WTC11 (cell line): ENCODE results near the gene EPHA6. TPM values are rescaled to one million over a fixed set of nuclear protein-coding genes. Genes with fewer than 3 reads are reported as not detected.
A peak's percentile ranks its signal among the peaks of the same experiment; 100 is the strongest.

Experiments
- ATAC-seq: fragments of 200-7000 bp; cut with Tn5 transposase; 2 replicates; pipeline ENCODE4 v1.10.0; 2021; ENCODE audit warnings: mild to moderate bottlenecking, moderate library complexity
- CTCF ChIA-PET: fragments of 300-600 bp; sonication (Branson Sonifier 250); formaldehyde crosslinking; loops from one replicate; lab custom pipeline; 2021; ENCODE audit warnings: antibody characterized with exemption; lab: Charles Lee
- POLR2A ChIA-PET: fragments of 350-600 bp; sonication (Branson Sonifier 250); formaldehyde crosslinking; loops from one replicate; lab custom pipeline; 2021; ENCODE audit warnings: antibody characterized with exemption; lab: Charles Lee
- DNase-seq: peaks from one replicate; pipeline ENCODE4 v3.0.0; 2021; ENCODE audit warnings: low spot score
- H3K27ac Mint-ChIP-seq: 2 replicates; pipeline ENCODE4 v1.8.0; 2021; ENCODE audit warnings: mixed read lengths
- H3K27me3 Mint-ChIP-seq: 2 replicates; pipeline ENCODE4 v1.8.0; 2021; ENCODE audit warnings: low read depth, mild to moderate bottlenecking, moderate library complexity, mixed read lengths
- H3K36me3 Mint-ChIP-seq: 2 replicates; pipeline ENCODE4 v1.8.0; 2021; ENCODE audit warnings: mixed read lengths
- H3K4me1 Mint-ChIP-seq: 2 replicates; pipeline ENCODE4 v1.8.0; 2022; ENCODE audit warnings: mixed read lengths
- H3K4me3 Mint-ChIP-seq: 2 replicates; pipeline ENCODE4 v1.8.0; 2021; ENCODE audit warnings: mild to moderate bottlenecking, moderate library complexity, mixed read lengths
- H3K9me3 Mint-ChIP-seq: 2 replicates; pipeline ENCODE4 v1.8.0; 2021; ENCODE audit warnings: mixed read lengths
- FOXP1 ChIP-seq: sonication (generic); formaldehyde crosslinking; IDR thresholded peaks from 2 replicates; pipeline ENCODE4 v1.8.0; 2022; ENCODE audit warnings: missing genetic modification reagents, mild to moderate bottlenecking, moderate library complexity, borderline replicate concordance
- KAT7 ChIP-seq: sonication (generic); formaldehyde crosslinking; IDR thresholded peaks from 2 replicates; pipeline ENCODE4 v1.8.1; 2023; ENCODE audit warnings: missing genetic modification reagents, mild to moderate bottlenecking, borderline replicate concordance
- NFATC4 ChIP-seq: fragments of 250-450 bp; sonication (Bioruptor Pico); IDR thresholded peaks from 2 replicates; pipeline ENCODE4 v1.9.0; 2021; ENCODE audit warnings: mild to moderate bottlenecking
- PRDM15 ChIP-seq: sonication (generic); formaldehyde crosslinking; IDR thresholded peaks from 2 replicates; pipeline ENCODE4 v1.8.0; 2022; ENCODE audit warnings: missing genetic modification reagents
- SMAD3 ChIP-seq: sonication (generic); formaldehyde crosslinking; IDR thresholded peaks from 2 replicates; pipeline ENCODE4 v1.8.0; 2022; ENCODE audit warnings: missing genetic modification reagents, mild to moderate bottlenecking, borderline replicate concordance
- SOX15 ChIP-seq: fragments of 250-450 bp; sonication (Bioruptor Pico); IDR thresholded peaks from 2 replicates; pipeline ENCODE4 v1.9.0; 2021; ENCODE audit warnings: mild to moderate bottlenecking
- STAT6 ChIP-seq: sonication (generic); formaldehyde crosslinking; conservative IDR thresholded peaks from 2 replicates; pipeline ENCODE4 v1.8.1; 2023; ENCODE audit warnings: mild to moderate bottlenecking, low read depth, missing genetic modification reagents, moderate library complexity
- TP53 ChIP-seq: sonication (generic); formaldehyde crosslinking; IDR thresholded peaks from 2 replicates; pipeline ENCODE4 v1.8.1; 2023; ENCODE audit warnings: mild to moderate bottlenecking, missing genetic modification reagents
- ZBTB21 ChIP-seq: sonication (generic); formaldehyde crosslinking; IDR thresholded peaks from 2 replicates; pipeline ENCODE4 v1.8.1; 2023; ENCODE audit warnings: mild to moderate bottlenecking, missing genetic modification reagents, borderline replicate concordance
- ZNF396 ChIP-seq: fragments of 250-450 bp; sonication (Bioruptor Pico); IDR thresholded peaks from 2 replicates; pipeline ENCODE4 v1.8.0; 2021; ENCODE audit warnings: mild to moderate bottlenecking, moderate library complexity, borderline replicate concordance
- ZSCAN18 ChIP-seq: fragments of 250-450 bp; sonication (Bioruptor Pico); IDR thresholded peaks from 2 replicates; pipeline ENCODE4 v2.1.2; 2022; ENCODE audit warnings: mild to moderate bottlenecking, moderate library complexity
- total RNA-seq: library from RNA; stranded (reverse); gene quantifications from 3 replicates; pipeline ENCODE4 v1.2.3, GENCODE V29; 2021
- TF ChIP-seq, protein P1 (sequence below): fragments of 200-600 bp; IDR thresholded peaks from 2 replicates; pipeline ENCODE4 v1.8.0; 2022; ENCODE audit warnings: antibody characterized with exemption
- TF ChIP-seq, protein P2 (sequence below): sonication (generic); formaldehyde crosslinking; IDR thresholded peaks from 2 replicates; pipeline ENCODE4 v1.8.0; 2022; ENCODE audit warnings: mild to moderate bottlenecking, missing genetic modification reagents
- TF ChIP-seq, protein P3 (sequence below): fragments of 250-450 bp; sonication (Bioruptor Pico); IDR thresholded peaks from 2 replicates; pipeline ENCODE4 v1.8.0; 2021; ENCODE audit warnings: mild to moderate bottlenecking

The EPHA6 gene
- total RNA-seq, 1 experiment from 2014 or later: 2.1 TPM

GRCh38 chr3:97658668-97659285 is 844.4 kb downstream of the EPHA6 start:
- peaks cover 39% of the 10 kb centered on the region for H3K4me1 Mint-ChIP-seq
- no peak for TF ChIP-seq ZBTB21 (CRISPR knock-in tag)
- no peak for TF ChIP-seq TP53 (CRISPR knock-in tag)
- TF ChIP-seq, protein P1, sequence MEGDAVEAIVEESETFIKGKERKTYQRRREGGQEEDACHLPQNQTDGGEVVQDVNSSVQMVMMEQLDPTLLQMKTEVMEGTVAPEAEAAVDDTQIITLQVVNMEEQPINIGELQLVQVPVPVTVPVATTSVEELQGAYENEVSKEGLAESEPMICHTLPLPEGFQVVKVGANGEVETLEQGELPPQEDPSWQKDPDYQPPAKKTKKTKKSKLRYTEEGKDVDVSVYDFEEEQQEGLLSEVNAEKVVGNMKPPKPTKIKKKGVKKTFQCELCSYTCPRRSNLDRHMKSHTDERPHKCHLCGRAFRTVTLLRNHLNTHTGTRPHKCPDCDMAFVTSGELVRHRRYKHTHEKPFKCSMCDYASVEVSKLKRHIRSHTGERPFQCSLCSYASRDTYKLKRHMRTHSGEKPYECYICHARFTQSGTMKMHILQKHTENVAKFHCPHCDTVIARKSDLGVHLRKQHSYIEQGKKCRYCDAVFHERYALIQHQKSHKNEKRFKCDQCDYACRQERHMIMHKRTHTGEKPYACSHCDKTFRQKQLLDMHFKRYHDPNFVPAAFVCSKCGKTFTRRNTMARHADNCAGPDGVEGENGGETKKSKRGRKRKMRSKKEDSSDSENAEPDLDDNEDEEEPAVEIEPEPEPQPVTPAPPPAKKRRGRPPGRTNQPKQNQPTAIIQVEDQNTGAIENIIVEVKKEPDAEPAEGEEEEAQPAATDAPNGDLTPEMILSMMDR: peak; percentile 56; the same call in 1 of the 2 replicates
- TF ChIP-seq ZSCAN18 (CRISPR knock-in tag): no peak
- H3K36me3 Mint-ChIP-seq: peaks cover 7% of the 10 kb centered on the region
- H3K27me3 Mint-ChIP-seq: no peaks in the 10 kb centered on the region; the same call in 1 of the 2 replicates
- no peak for DNase-seq
- ATAC-seq: no peak
- ChIA-PET CTCF (no interaction called here), POLR2A (no interaction called here)
- no peak overlapping the region for H3K27ac Mint-ChIP-seq
- no peak overlapping the region for H3K4me3 Mint-ChIP-seq
- peaks cover 12% of the 10 kb centered on the region for H3K9me3 Mint-ChIP-seq

DNA sequence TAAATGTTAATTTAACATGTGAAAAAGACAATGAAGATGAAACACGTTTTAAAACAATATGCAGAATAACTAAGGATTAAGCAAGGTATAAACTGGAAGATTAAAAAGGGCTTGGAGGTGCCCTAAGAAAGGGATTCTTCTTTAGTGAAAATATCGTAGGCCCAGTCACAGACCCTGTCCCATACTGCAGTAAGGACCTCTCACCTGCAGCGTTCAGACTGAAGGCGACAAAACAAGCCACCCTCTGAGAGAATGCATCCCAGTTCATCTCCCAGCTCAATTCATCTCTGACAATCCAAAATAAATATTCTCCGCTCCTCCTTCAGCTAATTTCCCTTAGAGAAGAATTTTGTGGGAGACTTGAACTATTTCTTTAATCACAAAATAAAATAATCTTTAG is 847.9 kb downstream of the EPHA6 start:
- Mint-ChIP-seq H3K36me3 (peaks cover 18% of the 10 kb centered on the region), H3K4me1 (peaks cover 46% of the 10 kb centered on the region), H3K27ac (no peak overlapping the region; the same call in 1 of the 2 replicates), H3K4me3 (no peak overlapping the region), H3K27me3 (peaks cover 5% of the 10 kb centered on the region), H3K9me3 (peaks cover 17% of the 10 kb centered on the region)
- CTCF ChIA-PET: interaction anchor here (0.6 to 1.7 kb wide), 2 partner anchors 57 to 278 kb away, joined by 3 to 6 read pairs; no protein-coding TSS in a partner anchor
- DNase-seq: no peak
- POLR2A ChIA-PET: no interaction called here
- peak; percentile 74 for ATAC-seq
- TF ChIP-seq SOX15 (no peak), KAT7 (CRISPR knock-in tag) (no peak), STAT6 (CRISPR knock-in tag) (no peak), PRDM15 (CRISPR knock-in tag) (no peak), ZNF396 (CRISPR knock-in tag) (no peak), FOXP1 (no peak), NFATC4 (CRISPR knock-in tag) (no peak), TP53 (CRISPR knock-in tag) (no peak), SMAD3 (no peak)
- TF ChIP-seq, protein P2, sequence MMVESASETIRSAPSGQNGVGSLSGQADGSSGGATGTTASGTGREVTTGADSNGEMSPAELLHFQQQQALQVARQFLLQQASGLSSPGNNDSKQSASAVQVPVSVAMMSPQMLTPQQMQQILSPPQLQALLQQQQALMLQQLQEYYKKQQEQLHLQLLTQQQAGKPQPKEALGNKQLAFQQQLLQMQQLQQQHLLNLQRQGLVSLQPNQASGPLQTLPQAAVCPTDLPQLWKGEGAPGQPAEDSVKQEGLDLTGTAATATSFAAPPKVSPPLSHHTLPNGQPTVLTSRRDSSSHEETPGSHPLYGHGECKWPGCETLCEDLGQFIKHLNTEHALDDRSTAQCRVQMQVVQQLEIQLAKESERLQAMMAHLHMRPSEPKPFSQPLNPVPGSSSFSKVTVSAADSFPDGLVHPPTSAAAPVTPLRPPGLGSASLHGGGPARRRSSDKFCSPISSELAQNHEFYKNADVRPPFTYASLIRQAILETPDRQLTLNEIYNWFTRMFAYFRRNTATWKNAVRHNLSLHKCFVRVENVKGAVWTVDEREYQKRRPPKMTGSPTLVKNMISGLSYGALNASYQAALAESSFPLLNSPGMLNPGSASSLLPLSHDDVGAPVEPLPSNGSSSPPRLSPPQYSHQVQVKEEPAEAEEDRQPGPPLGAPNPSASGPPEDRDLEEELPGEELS (CRISPR knock-in tag): no peak
- TF ChIP-seq, protein P1: no peak
- TF ChIP-seq, protein P3, sequence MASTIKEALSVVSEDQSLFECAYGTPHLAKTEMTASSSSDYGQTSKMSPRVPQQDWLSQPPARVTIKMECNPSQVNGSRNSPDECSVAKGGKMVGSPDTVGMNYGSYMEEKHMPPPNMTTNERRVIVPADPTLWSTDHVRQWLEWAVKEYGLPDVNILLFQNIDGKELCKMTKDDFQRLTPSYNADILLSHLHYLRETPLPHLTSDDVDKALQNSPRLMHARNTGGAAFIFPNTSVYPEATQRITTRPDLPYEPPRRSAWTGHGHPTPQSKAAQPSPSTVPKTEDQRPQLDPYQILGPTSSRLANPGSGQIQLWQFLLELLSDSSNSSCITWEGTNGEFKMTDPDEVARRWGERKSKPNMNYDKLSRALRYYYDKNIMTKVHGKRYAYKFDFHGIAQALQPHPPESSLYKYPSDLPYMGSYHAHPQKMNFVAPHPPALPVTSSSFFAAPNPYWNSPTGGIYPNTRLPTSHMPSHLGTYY: no peak
